ENCODE data around the gene ASF1B. TPM values are rescaled to one million over a fixed set of nuclear protein-coding genes. Genes with fewer than 3 reads are reported as not detected.

Gene ASF1B
- total and polyA plus RNA-seq, 2 donors (not counting 1 experiment from before 2014, with no cell fraction given) = 2.6 to 6.5 TPM

DNA sequence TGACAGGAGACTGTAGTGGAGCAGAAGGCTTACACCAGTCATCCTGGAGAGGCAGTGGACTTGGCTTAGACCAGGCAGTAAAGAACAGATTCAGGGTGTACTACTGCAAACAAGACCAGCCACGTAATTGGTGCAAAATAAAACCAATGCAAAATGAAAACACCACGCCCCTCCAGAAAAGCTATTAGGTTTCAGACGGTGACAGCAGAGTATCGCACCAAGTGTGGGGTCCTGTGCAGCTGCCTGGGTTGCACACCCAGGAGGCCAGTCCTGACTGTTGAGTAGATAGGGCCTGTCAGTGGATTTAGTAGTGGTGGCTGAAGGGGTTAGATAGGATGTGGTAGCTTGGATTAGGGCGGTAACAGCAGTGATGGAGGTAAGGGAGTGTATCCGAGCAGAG, 13.5 kb downstream of the ASF1B start:
- TF ChIP-seq EZH2 (IDR thresholded peaks at IDR 0.05; ENCODE audit: low read length, missing control alignments) = no peak
- TF ChIP-seq, protein P1, sequence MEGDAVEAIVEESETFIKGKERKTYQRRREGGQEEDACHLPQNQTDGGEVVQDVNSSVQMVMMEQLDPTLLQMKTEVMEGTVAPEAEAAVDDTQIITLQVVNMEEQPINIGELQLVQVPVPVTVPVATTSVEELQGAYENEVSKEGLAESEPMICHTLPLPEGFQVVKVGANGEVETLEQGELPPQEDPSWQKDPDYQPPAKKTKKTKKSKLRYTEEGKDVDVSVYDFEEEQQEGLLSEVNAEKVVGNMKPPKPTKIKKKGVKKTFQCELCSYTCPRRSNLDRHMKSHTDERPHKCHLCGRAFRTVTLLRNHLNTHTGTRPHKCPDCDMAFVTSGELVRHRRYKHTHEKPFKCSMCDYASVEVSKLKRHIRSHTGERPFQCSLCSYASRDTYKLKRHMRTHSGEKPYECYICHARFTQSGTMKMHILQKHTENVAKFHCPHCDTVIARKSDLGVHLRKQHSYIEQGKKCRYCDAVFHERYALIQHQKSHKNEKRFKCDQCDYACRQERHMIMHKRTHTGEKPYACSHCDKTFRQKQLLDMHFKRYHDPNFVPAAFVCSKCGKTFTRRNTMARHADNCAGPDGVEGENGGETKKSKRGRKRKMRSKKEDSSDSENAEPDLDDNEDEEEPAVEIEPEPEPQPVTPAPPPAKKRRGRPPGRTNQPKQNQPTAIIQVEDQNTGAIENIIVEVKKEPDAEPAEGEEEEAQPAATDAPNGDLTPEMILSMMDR (conservative IDR thresholded peaks at IDR 0.05 in 1 of 2, IDR thresholded peaks at IDR 0.05 in 1 of 2; ENCODE audit: low read depth in 1 of 2, low read length in 2 of 2) = no peak
- Histone ChIP-seq H3K4me2 (ENCODE audit: extremely low read depth, insufficient read depth, low read length) (no peak overlapping the region), H3K27ac (ENCODE audit: insufficient read depth, low read length) (no peak overlapping the region), H3K27me3 (ENCODE audit: control insufficient read depth, insufficient read depth, low read length) (no peaks in the 10 kb centered on the region), H3K36me3 (ENCODE audit: control insufficient read depth, insufficient read depth, low read length) (no peaks in the 10 kb centered on the region), H3K4me3 (replicated peaks in 1 of 4; ENCODE audit: control extremely low read depth in 1 of 4, insufficient read depth in 1 of 4, low read depth in 3 of 4, low read length in 4 of 4) (no peak overlapping the region), H3K9me3 (ENCODE audit: control insufficient read depth, insufficient read depth, low read depth, low read length) (no peaks in the 10 kb centered on the region), H4K20me1 (ENCODE audit: control insufficient read depth, extremely low read depth, insufficient read depth, low read length) (no peaks in the 10 kb centered on the region), H3K4me1 (ENCODE audit: control insufficient read depth, extremely low read depth, insufficient read depth, low read length) (peaks cover 6% of the 10 kb centered on the region), H3K9ac (ENCODE audit: insufficient read depth, low read length) (no peak overlapping the region), H3K79me2 (ENCODE audit: control insufficient read depth, insufficient read depth, low read length) (no peaks in the 10 kb centered on the region), H2AFZ (ENCODE audit: low read length) (no peak overlapping the region)
- no peak for DNase-seq (ENCODE audit: low read depth in 2 of 2)

DNA sequence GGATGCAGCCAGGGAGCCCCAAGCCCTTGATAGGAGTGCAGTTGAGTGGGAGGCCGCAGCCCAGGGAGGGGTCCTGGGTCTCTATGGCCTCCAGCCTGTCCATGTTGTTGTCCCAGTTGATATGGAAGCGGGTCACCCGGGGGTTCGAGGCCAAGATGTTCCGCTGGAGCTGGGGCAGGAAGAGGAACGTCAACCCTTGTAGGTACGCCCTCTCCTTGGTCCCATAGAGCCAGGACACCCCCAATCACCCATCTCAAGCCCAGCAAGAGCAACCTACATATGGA, 15.9 kb downstream of the ASF1B start:
- DNase-seq (ENCODE audit: low read depth in 2 of 2) = no peak
- H3K4me2 ChIP-seq (ENCODE audit: extremely low read depth, insufficient read depth, low read length) = no peak overlapping the region
- TF ChIP-seq EZH2 (IDR thresholded peaks at IDR 0.05; ENCODE audit: low read length, missing control alignments) = no peak
- TF ChIP-seq, protein P1 (conservative IDR thresholded peaks at IDR 0.05 in 1 of 2, IDR thresholded peaks at IDR 0.05 in 1 of 2; ENCODE audit: low read depth in 1 of 2, low read length in 2 of 2) = no peak
- no peaks in the 10 kb centered on the region for H3K9me3 ChIP-seq (ENCODE audit: control insufficient read depth, insufficient read depth, low read depth, low read length)
- no peaks in the 10 kb centered on the region for H3K27me3 ChIP-seq (ENCODE audit: control insufficient read depth, insufficient read depth, low read length)
- H3K4me3 ChIP-seq (replicated peaks in 1 of 4; ENCODE audit: control extremely low read depth in 1 of 4, insufficient read depth in 1 of 4, low read depth in 3 of 4, low read length in 4 of 4) = no peak overlapping the region
- peaks cover 19% of the 10 kb centered on the region for H3K79me2 ChIP-seq (ENCODE audit: control insufficient read depth, insufficient read depth, low read length)
- H3K9ac ChIP-seq (ENCODE audit: insufficient read depth, low read length) = no peak overlapping the region
- no peak overlapping the region for H2AFZ ChIP-seq (ENCODE audit: low read length)
- H4K20me1 ChIP-seq (ENCODE audit: control insufficient read depth, extremely low read depth, insufficient read depth, low read length) = no peaks in the 10 kb centered on the region
- H3K4me1 ChIP-seq (ENCODE audit: control insufficient read depth, extremely low read depth, insufficient read depth, low read length) = peaks cover 12% of the 10 kb centered on the region
- H3K36me3 ChIP-seq (ENCODE audit: control insufficient read depth, insufficient read depth, low read length) = no peaks in the 10 kb centered on the region
- H3K27ac ChIP-seq (ENCODE audit: insufficient read depth, low read length) = no peak overlapping the region

DNA sequence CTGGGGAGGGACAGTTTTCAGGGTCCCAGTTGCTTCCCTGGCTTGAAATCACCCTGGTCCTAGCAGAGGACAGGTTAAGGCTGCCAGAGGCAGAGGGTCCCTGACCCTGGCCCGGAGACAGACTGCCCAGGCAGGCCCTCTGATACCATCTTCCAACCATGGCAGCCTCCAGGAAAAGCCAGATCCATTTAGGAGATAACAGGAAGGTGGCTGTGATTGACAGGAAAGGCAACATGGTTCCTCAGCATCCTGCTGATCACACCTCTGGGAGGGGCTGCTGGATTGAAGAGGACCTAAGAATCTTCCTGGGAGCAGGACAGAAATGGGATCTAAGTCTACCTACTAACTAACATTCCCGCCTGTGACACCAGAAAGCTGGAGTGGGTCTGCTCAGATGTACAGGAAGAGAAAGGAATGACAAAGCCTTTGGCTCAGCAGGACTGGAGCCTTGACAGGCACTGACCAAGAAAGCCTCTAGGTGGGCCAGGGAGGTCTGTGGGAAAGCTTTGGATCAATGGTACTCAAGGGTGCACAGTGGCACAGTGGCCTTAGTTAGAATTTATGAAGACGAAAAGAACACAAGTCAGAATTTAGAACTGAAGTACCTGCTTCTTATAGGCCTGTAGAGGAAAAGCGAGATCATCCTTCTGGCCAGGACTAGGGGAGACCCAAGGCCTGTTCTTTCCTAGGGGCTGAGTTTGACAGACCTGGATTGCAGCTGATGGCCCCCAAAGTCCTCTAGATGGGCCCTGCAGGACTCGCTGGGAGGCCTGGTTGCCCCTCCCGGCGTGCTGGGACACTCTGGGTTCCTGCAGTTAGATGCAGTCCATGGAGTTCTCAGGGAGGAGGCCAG, 16.5 kb downstream of the ASF1B start:
- H3K79me2 ChIP-seq (ENCODE audit: control insufficient read depth, insufficient read depth, low read length) = peaks cover 21% of the 10 kb centered on the region
- no peak overlapping the region for H3K4me2 ChIP-seq (ENCODE audit: extremely low read depth, insufficient read depth, low read length)
- peaks cover 12% of the 10 kb centered on the region for H3K4me1 ChIP-seq (ENCODE audit: control insufficient read depth, extremely low read depth, insufficient read depth, low read length)
- no peak overlapping the region for H3K9ac ChIP-seq (ENCODE audit: insufficient read depth, low read length)
- no peaks in the 10 kb centered on the region for H3K36me3 ChIP-seq (ENCODE audit: control insufficient read depth, insufficient read depth, low read length)
- peak overlapping the region; percentile 99 for H3K27ac ChIP-seq (ENCODE audit: insufficient read depth, low read length)
- TF ChIP-seq, protein P1 (conservative IDR thresholded peaks at IDR 0.05 in 1 of 2, IDR thresholded peaks at IDR 0.05 in 1 of 2; ENCODE audit: low read depth in 1 of 2, low read length in 2 of 2) = no peak
- TF ChIP-seq EZH2 (IDR thresholded peaks at IDR 0.05; ENCODE audit: low read length, missing control alignments) = no peak
- no peaks in the 10 kb centered on the region for H3K27me3 ChIP-seq (ENCODE audit: control insufficient read depth, insufficient read depth, low read length)
- H3K9me3 ChIP-seq (ENCODE audit: control insufficient read depth, insufficient read depth, low read depth, low read length) = no peaks in the 10 kb centered on the region
- H3K4me3 ChIP-seq (replicated peaks in 1 of 4; ENCODE audit: control extremely low read depth in 1 of 4, insufficient read depth in 1 of 4, low read depth in 3 of 4, low read length in 4 of 4) = no peak overlapping the region
- no peak for DNase-seq (ENCODE audit: low read depth in 2 of 2)
- no peaks in the 10 kb centered on the region for H4K20me1 ChIP-seq (ENCODE audit: control insufficient read depth, extremely low read depth, insufficient read depth, low read length)
- H2AFZ ChIP-seq (ENCODE audit: low read length) = no peak overlapping the region

Data from fibroblast of lung (primary cell).